ENCODE measurements around the gene ANKS6. TPM values are rescaled to one million over a fixed set of nuclear protein-coding genes. Genes with fewer than 3 reads are reported as not detected.

ANKS6 gene
- total and polyA plus RNA-seq, 2 experiments from 2014 or later, result 25.5 to 40.3 TPM

- no peak for TF ChIP-seq CTCF (IDR thresholded peaks at IDR 0.05; ENCODE audit: low read depth, low read length)
Measured at GRCh38 chr9:98804083-98804482, 7.7 kb upstream of the ANKS6 start.

GRCh38 chr9:98801969-98802371 lies 5.6 kb upstream of the ANKS6 start:
- Histone ChIP-seq H3K4me1 (ENCODE audit: low read depth) (peaks cover 4% of the 10 kb centered on the region), H3K36me3 (no peaks in the 10 kb centered on the region), H3K4me3 (no peak overlapping the region), H3K9me3 (ENCODE audit: low read depth) (no peaks in the 10 kb centered on the region), H3K27ac (no peak overlapping the region), H3K27me3 (no peaks in the 10 kb centered on the region)
- no peak for TF ChIP-seq CTCF (IDR thresholded peaks at IDR 0.05; ENCODE audit: low read depth, low read length)
- no peak for DNase-seq (ENCODE audit: low read depth in 1 of 2, low spot score in 1 of 2)

More at GRCh38 chr9:98804083-98804482, 7.7 kb upstream of the ANKS6 start:
- H3K4me3 ChIP-seq, result no peak overlapping the region
- H3K36me3 ChIP-seq, result no peaks in the 10 kb centered on the region
- peak in 1 of 2 donors; percentile 56 for DNase-seq (ENCODE audit: low read depth in 1 of 2, low spot score in 1 of 2)
- no peaks in the 10 kb centered on the region for H3K9me3 ChIP-seq (ENCODE audit: low read depth)
- no peak overlapping the region for H3K27ac ChIP-seq
- peaks cover 8% of the 10 kb centered on the region for H3K27me3 ChIP-seq
- H3K4me1 ChIP-seq (ENCODE audit: low read depth), result peaks cover 4% of the 10 kb centered on the region

GRCh38 chr9:98801561-98801960 lies 5.2 kb upstream of the ANKS6 start:
- DNase-seq (ENCODE audit: low read depth in 1 of 2, low spot score in 1 of 2), result no peak
- TF ChIP-seq CTCF (IDR thresholded peaks at IDR 0.05; ENCODE audit: low read depth, low read length), result no peak
- H3K27me3 ChIP-seq, result no peaks in the 10 kb centered on the region

GRCh38 chr9:98798254-98798653 lies 1.9 kb upstream of the ANKS6 start:
- Histone ChIP-seq H3K9me3 (ENCODE audit: low read depth) (no peaks in the 10 kb centered on the region), H3K36me3 (no peaks in the 10 kb centered on the region), H3K4me3 (no peak overlapping the region), H3K27ac (no peak overlapping the region), H3K27me3 (no peaks in the 10 kb centered on the region), H3K4me1 (ENCODE audit: low read depth) (peaks cover 3% of the 10 kb centered on the region)
- DNase-seq (ENCODE audit: low read depth in 1 of 2, low spot score in 1 of 2), result no peak
- no peak for TF ChIP-seq CTCF (IDR thresholded peaks at IDR 0.05; ENCODE audit: low read depth, low read length)

More at GRCh38 chr9:98801561-98801960, 5.2 kb upstream of the ANKS6 start:
- no peak overlapping the region for H3K27ac ChIP-seq
- H3K36me3 ChIP-seq, result no peaks in the 10 kb centered on the region
- H3K4me1 ChIP-seq (ENCODE audit: low read depth), result peaks cover 4% of the 10 kb centered on the region
- no peaks in the 10 kb centered on the region for H3K9me3 ChIP-seq (ENCODE audit: low read depth)
- H3K4me3 ChIP-seq, result no peak overlapping the region

- Histone ChIP-seq H3K27me3 (no peaks in the 10 kb centered on the region), H3K27ac (no peak overlapping the region), H3K9me3 (ENCODE audit: low read depth) (no peaks in the 10 kb centered on the region), H3K4me3 (no peak overlapping the region), H3K36me3 (no peaks in the 10 kb centered on the region), H3K4me1 (ENCODE audit: low read depth) (peaks cover 3% of the 10 kb centered on the region)
- no peak for DNase-seq (ENCODE audit: low read depth in 1 of 2, low spot score in 1 of 2)
- TF ChIP-seq CTCF (IDR thresholded peaks at IDR 0.05; ENCODE audit: low read depth, low read length), result no peak
Measured at GRCh38 chr9:98797491-98797890, 1.1 kb upstream of the ANKS6 start.

GRCh38 chr9:98795970-98796363 lies 388 bp downstream of the ANKS6 start:
- no peaks in the 10 kb centered on the region for H3K9me3 ChIP-seq (ENCODE audit: low read depth)
- peak overlapping the region; percentile 70 for H3K4me3 ChIP-seq
- TF ChIP-seq CTCF (IDR thresholded peaks at IDR 0.05; ENCODE audit: low read depth, low read length), result no peak
- DNase-seq (ENCODE audit: low read depth in 1 of 2, low spot score in 1 of 2), result peak in 1 of 2 donors; percentile 42
- peaks cover 13% of the 10 kb centered on the region for H3K4me1 ChIP-seq (ENCODE audit: low read depth)
- no peaks in the 10 kb centered on the region for H3K27me3 ChIP-seq
- H3K27ac ChIP-seq, result no peak overlapping the region
- H3K36me3 ChIP-seq, result no peaks in the 10 kb centered on the region
